Glomerular visceral epithelial cell (primary cell): ENCODE measurements around the gene TTLL11.

ENCODE experiments used
- DNase-seq: peaks from one replicate; pipeline ENCODE4 v3.0.0-alpha.2; 2016; ENCODE audit errors: extremely low spot score

The TTLL11 gene

DNA sequence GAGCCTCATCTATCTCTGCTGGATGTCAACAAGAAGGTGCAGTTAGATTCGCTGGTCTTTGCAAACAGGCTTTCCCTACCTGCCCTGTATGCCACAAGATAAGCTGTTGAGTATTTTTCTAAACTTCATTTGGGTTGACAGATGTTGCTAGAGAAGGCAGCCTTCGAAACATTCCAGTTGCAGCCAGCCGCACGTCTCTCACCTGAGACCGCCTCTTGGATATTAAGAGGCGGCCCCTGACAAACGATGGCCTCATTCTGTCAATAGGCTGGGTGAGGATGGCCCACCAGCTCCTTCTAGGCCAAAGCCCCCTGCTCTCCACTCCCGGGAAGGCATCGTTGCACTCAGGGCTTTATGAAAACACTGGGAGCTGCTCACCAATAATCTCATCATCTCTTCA lies 260.0 kb downstream of the TTLL11 start:
- DNase-seq = no peak

DNA sequence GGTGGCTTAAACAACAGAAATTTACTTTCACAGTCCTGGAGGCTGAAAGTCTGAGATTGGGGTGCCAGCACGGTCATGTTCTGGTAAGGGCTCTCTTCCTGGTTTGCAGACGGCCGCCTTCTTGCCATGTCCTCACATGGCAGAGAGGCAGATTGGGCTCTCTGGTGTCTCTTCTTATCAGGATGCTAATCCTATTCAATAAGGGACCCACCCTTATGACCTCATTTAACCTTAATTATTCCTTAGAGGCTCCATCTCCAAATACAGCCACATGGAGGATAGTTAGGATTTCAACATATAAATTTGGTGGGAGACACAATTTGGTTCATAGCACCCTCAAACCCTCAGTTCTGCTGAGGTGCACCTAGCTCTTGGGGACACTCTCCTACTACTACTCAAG lies 261.2 kb downstream of the TTLL11 start:
- DNase-seq = no peak

DNA sequence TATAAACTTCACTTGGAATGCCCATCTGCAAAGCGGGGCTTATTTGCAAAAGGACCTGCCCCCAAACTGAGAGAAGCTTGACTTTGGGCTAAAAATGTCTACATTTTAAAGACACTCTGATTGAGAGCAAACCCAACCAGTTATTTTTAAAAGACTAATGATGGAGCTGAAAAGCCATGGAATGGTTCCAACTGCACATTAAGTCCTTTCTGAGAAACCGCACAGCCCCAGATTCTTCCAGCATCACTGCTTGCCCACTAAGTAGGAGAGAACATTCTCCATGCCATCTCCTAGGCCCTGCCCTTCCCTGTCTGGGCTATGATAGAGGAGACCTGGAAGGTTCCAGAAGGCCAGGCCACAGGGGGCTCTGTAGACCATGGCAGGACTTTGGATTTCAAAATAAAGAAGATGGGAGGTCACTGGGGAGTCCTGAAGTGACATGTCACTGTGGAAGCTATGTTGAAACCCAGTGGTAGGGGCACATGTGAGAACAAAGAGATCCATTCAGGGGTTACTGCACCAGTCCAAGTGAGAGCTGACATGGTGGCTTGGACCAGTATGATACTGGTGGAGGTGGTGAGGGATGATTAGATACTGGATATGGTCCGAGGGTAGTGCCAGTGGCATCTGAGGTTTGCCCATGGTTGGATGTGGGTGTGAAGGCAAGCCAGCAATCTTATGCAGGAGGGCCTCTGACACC lies 262.5 kb downstream of the TTLL11 start:
- DNase-seq = no peak

- no peak for DNase-seq
Measured at GRCh38 chr9:121827251-121827967, 265.7 kb downstream of the TTLL11 start.

GRCh38 chr9:121826711-121827110 lies 266.4 kb downstream of the TTLL11 start:
- DNase-seq = no peak

DNA sequence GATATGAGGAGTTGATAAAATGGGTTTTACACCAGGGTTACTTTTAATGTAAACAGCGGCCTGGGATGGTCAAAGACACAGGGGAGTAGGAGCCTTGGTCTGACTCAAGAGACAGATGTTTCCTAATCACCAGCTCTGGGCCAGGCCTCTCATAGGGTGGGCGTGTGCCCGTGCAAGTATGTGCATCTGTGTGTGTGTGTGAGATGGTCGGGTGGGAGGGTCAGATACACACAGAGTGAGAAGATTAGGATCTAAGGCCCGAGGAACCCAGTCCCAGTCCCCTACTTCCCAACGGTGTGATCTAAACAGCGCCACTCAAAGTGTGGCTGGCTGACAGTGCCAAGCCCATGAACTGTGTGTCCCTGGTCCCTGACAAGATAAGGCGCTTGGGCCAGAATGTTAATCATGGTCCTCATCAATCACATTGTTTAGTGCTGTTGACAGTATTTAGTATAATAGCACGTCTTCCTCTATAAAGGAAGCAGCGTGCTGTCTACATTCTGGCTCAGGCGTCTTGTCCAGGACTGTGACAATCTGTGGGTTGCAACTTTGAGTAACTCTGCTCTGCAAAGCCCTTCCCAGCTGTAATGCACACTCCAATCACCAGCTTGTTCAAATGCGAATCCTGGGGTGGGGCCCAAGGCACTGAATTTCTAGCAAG lies 267.9 kb downstream of the TTLL11 start:
- no peak for DNase-seq

GRCh38 chr9:121824651-121825030 lies 268.5 kb downstream of the TTLL11 start:
- no peak for DNase-seq

DNA sequence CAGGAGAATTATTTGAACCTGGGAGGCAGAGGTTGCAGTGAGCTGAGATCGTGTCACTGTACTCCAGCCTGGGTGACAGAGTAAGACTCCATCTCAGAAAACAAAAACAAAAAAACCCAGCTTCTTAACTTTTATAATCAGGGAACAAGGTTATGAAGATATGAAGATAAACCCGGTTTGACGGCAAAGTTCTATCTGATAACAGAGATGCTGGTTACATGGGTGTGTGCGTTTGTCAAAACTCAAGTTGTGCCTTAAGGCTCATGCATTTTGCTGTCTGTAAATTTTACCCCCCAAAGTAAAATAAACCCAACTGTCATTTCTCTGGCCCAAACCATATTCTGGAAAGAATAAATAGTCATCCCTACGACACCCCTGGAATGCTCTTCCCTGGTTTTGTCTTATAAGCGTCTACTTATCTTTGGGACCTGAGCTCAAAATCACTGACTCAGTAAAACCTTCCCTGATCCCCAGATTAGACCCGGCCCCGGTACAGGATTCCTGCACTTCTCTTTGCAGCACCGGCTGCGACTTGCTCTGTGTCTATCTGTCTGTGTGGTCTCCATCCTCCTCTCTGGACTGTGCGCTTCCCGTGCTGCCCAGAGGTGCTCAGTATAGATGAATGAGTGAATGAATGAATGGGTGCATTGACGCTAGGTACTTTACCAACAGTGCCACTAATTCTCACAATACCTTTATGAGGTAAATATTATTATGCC lies 269.5 kb downstream of the TTLL11 start:
- no peak for DNase-seq

DNA sequence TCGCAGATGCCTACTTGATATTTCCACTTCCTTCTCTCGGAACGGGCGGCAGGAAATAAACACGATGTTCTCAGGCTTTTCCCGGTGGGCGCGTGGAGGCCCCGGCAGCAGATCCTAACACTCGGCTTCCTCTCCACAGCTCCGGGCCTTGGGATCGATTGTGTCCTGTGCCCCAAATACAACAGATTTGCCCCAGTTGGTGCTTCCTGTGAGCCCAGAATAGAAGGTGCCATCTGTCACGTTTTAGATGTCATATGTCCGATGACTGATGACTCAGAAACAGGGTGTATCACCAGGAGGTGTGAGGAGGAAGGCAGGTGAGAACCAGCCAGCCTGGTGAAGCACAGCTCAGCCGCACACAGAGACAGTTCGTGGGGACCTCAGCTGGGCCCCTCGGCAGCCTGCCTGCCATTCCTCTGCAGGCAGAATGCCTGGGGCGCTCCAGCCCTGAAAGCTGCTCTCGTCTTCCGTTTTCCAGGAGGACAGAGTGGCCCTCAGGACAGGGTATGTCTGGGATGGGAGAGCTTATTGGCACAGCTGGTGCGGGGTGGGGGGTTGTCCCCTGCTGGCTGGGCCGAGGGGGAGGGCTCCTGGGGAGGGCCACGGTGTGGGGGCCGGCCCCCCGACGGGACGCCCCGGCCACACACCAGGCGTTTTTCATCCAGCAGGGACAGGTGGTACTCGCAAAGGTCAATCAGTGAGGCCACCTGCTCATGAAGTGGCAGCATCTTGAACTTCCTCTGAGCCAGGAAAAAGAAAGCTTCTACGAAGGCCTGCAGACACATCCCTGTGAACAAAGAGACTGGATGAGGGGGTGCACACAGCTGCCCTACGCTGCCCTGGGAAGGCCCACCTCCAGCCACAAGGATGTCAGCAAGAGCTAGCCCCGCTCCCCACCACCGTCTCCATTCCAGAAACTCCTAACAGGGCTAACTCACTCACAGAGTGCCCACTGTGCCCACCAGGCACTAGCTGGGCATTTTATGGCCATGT lies 270.7 kb downstream of the TTLL11 start:
- DNase-seq = no peak

DNA sequence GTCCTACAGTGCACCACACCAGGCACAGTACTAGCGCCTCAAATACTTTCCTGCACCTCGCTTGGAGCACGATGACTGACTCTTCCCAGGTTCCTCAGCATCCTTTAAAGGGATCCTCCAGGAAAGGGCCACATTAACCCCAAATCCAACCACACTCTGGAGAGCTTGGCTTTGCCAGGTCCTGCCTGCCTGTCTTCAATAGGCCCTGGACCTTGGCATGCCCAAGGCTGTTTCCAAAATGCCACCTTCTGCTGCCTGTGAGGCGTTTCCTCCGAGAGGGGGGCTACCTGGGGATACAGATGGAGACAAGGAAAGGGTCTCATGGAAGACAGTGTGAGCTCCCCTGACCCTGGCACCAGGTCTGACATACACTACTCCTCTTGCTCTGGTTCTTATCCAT lies 271.8 kb downstream of the TTLL11 start:
- no peak for DNase-seq

DNA sequence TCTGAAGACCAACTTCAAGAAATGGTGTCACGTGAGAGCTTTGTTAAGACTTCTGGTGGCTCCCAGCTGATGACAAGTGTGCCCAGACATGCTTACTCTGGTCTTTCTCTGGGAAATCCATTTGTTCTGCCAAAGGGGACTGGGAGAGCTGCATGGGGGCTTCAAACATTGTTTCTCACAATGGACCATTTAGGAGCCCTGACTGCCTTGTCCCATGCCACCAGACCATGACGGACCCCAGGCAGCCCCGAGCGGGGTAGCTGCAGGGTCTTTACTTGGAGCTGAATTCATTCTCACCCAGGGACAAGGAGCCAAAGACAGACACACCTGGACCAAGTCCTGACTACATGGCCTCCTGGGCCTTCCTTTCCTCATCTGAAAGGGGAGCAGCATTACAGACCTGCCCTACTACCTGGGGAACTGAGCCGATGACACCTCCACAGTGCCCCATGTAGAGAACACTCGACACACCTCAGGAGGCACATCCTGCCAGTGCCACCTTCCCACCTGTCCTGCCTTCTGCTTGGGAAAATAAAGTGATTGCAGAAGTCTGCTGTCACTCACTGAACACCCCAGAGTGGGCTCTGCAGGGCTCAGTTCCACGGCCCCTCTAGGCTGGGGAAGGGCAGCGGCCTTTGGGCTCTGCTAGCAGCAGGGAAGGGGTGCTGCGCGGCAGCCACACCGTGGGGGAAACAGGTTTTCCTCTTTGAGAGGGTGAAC lies 272.7 kb downstream of the TTLL11 start:
- no peak for DNase-seq

DNA sequence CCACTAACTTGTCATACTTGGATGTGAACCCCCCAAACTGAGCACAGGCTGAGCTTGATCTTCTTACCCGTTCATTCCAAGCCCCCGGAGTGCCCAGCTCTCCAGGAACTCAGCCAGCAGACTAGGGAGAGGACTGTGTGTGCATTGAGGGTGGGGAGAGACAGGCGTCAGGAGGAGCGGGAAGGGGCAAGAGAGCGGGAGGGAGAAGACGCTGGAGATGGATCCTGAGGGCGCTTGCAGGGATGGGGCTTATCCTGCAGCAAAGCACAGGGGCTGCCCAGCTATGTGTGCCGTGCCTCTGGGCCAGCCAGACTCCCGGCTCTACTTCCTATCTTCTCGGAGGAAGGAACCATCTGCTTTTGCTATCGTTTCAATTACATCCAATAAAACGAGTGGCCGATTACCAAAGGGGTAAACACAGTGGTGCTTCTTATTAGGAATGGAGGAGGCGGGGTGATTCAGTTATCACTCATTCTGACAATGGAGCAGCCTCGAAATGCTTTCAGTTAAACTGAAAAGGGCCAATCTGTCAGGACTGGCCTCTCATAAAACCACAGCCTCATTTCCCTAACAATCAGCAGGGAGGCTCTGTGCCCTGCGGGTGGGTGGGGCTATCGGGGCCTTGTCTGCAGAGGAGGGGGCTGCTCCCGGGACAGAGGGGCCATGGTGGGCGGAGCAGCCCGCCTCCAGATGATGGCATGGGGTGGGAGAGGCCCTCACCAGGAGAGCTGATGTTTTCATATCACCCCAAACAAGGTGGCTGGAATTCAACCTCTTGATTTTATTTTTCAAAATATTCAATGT lies 273.5 kb downstream of the TTLL11 start:
- DNase-seq = no peak

DNA sequence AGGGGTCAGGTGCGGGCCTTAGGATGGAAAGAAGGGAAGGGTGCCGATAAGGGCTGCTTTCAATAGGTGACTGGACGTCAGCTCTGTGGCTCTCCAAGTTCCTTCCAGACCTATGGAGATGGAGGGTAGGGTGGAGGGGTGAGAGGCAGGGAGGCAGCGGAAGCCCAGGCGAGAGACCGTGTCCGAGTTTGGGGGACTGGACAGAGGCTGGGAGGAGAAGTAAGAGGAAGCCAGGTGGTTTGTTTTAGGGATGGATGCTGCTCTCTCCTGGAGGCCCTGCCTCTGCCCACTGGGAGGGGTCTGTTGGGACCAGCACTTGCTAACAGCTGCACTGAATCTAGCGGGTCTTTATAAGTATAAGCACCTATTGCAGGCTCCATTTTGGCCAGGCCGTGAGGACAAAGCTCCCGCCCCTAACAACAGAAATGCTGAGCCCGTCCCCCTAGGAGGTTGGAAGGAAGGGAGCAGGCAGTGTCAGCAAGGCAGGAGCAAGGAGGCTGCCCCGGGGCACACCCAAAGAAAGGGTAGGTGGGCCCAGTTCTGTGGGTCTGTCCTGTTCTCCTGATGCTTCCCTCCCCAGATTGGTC lies 274.2 kb downstream of the TTLL11 start:
- DNase-seq = no peak

DNA sequence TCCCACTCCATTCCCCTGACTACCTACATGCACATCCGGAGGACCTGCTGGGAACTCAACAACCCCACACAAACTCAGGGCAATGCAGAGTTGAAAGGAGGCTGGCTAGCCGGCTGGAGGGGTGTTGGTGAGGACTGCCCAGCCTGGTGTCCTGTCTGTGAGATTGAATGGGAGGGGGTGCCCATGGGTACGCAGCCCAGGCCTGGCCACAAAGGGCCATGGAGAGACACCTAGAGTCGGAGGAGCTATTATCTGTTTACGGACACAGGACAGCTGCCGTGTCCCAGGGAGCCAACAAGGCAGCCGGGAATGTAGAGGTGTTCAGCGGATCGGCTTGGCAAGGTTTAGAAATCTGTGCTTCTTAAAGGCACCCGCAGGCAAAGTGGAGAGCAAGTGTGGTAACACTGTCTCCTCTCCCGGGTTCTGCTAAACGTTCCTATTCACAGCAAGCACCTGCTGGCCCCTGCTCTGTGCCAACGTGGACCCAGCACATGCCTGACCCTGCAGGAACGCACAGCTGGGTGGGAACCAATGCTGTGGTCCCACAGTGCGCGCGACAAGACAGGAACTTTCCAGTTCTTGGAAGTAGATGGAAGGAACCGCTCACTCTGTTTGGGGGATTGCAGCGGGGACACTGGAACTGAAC lies 275.0 kb downstream of the TTLL11 start:
- DNase-seq = no peak

DNA sequence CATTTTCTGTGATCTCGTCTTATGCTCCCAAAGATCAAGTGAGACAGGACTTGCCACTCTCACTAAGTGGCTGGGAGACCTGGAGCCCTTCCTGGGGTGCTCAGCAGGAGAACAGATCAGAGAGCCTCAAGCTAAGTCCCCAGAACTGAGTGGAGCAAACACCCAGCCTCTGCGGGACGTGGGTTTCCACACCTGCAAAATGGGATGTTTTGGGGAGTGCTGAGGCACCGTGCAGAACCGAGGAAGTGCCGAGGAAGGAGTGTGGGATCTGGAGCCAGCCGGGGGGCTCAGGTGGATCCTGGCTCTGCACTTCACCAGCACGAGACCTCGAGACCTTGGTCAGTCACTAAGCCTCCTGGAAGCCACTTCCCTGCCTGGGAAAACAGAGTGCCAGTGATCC lies 275.6 kb downstream of the TTLL11 start:
- no peak for DNase-seq

GRCh38 chr9:121816845-121817450 lies 276.2 kb downstream of the TTLL11 start:
- no peak for DNase-seq

GRCh38 chr9:121816449-121816817 lies 276.7 kb downstream of the TTLL11 start:
- no peak for DNase-seq
